C4-2B (cell line): ENCODE results near the gene JAKMIP1.

Experiments used
- ZFX ChIP-seq: fragments of 450-650 bp; IDR thresholded peaks from 2 replicates; pipeline ENCODE4 v1.6.1; 2017
- TF ChIP-seq, protein P1 (sequence below): fragments of 450-650 bp; conservative IDR thresholded peaks from 2 replicates; pipeline ENCODE4 v1.5.1; 2017; ENCODE audit warnings: mild to moderate bottlenecking

DNA sequence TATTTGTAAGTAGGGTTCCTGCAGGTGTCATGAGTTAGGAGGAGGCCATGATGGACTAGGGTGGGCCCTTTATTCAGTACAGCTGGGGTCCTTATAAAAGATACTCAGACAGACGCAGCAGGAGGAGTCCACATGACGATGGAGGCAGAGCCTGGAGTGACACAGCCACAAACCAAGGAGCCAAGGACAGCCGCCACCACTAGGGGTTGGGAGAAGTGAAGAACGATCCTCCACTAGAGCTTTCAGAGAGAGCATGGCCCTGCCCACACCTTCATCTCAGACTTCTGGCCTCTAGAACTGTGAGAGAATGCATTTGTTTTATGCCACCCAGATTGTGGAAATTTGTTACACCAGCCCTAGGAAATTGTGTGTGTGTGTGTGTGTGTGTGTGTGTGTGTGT is 31.1 kb downstream of the JAKMIP1 start:
- TF ChIP-seq, protein P1, sequence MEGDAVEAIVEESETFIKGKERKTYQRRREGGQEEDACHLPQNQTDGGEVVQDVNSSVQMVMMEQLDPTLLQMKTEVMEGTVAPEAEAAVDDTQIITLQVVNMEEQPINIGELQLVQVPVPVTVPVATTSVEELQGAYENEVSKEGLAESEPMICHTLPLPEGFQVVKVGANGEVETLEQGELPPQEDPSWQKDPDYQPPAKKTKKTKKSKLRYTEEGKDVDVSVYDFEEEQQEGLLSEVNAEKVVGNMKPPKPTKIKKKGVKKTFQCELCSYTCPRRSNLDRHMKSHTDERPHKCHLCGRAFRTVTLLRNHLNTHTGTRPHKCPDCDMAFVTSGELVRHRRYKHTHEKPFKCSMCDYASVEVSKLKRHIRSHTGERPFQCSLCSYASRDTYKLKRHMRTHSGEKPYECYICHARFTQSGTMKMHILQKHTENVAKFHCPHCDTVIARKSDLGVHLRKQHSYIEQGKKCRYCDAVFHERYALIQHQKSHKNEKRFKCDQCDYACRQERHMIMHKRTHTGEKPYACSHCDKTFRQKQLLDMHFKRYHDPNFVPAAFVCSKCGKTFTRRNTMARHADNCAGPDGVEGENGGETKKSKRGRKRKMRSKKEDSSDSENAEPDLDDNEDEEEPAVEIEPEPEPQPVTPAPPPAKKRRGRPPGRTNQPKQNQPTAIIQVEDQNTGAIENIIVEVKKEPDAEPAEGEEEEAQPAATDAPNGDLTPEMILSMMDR: no peak
- no peak for TF ChIP-seq ZFX
